GM21447 (cell line): Measurements from ENCODE around the gene CMPK1.

ENCODE experiments used
- ATAC-seq: cut with Tn5 transposase; IDR thresholded peaks from one replicate; pipeline ENCODE4 v1.9.1; 2021; ENCODE audit not compliant: unreplicated experiment

Gene CMPK1

DNA sequence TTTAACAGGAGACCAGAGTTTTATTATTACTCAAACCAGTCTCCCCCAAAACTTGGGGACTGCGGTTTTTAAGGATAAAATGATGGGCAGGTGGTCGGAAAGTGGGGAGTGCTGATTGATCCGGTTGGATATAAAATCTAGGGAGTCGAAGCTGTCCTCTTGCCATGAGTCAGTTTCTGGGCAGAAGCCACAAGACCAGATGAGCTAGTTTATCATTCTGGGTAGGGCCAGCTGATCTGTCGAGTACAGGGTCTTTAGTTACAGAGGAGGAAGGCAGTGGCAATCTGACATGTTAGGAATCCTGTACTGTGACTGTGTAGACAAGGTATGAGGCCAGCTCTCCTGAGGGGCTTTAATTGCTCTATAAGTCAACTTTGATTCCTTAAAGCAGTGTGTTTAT lies 59.6 kb downstream of the CMPK1 start:
- no peak for ATAC-seq

DNA sequence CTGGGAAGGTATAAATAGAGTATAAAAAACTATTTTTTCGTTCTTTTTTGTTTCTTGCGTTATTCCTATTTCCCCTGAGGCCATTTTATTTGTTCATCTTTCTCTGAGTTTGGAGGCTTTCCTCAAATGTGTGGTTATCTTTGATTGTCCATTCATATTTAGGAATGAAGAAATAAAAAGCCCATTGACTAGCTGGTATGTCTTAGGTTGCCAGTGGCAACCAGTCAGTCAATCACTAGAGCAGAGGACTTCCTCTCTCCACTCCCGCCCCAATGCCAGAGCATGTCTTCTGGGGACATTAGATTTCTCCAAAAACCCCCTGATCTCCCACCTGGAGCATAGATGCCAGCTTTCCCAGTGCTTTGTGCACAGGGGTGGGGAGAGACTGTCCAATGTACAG lies 61.8 kb downstream of the CMPK1 start:
- no peak for ATAC-seq

GRCh38 chr1:47396671-47397196 lies 63.1 kb downstream of the CMPK1 start:
- no peak for ATAC-seq

DNA sequence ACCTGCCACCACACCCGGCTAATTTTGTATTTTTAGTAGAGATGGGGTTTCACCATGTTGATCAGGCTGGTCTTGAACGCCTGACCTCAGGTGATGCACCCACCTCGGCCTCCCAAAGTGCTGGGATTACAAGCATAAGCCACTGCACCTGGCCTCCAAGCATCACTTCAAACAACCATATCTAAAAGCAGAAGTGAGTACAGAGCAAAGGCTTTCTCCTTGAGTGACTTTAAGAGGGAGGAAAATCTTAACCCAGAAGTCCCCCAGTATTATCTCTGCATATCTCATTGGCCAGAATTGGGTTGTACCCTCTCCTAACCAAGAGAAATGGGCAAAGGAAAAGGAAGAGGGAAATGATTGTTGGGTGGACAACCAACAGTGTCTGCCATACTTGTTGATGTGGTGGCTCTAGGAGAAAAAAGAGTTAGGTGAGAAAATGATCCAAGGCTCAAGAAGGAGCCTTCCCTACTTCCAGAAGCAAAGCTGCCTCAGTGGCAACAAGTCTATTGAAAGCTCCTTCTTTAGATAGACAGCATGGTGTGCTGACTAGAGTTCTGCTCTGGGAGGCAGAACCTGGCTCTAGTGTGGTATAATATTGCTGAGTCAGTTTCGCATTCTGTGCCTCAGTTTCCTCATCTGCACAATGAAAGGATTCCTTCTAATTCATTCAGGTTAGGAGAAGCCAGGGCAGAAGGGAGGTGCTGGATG lies 65.7 kb downstream of the CMPK1 start:
- ATAC-seq, result no peak

- no peak for ATAC-seq
Measured at GRCh38 chr1:47399846-47400155, 66.2 kb downstream of the CMPK1 start.

DNA sequence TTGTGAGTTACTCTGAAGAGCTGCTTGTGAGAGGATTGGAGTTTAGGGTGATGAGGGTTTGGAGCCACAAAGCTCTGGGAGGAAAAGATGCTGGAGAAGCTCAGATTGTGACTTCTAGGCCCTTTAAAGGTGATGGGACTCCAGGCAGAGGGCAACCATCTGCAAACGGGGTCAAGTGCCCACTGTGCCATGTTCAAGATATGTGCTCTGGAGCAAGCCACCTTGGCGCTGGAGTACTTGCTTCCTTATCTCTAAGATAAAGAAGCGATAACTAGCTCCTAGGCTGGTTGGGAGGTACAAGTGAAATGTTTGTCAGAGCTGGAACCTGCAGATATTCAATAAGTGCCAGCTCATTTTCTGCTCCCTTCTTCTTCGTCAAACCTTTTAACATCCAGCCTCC lies 68.2 kb downstream of the CMPK1 start:
- ATAC-seq, result no peak

DNA sequence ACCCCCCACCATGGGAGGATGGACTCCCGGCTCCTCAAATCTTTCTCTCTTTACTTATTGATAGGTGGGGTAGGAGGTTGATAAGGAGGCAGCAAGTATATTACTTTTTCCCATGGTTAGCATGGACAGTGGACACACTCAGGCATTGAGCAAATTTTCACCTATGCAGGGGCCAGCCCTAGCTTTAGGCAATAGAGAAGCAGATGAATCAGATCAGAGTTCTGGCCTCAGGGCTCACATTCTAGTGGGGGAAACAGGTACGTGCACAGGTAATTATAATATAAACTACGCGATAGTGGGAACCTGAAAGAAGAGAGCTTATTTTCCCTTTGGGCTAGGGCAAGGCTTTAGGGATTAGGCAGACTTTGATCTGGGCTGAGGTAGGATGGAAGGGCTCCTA lies 69.0 kb downstream of the CMPK1 start:
- no peak for ATAC-seq

GRCh38 chr1:47403321-47403910 lies 69.8 kb downstream of the CMPK1 start:
- no peak for ATAC-seq

GRCh38 chr1:47405697-47406096 lies 72.1 kb downstream of the CMPK1 start:
- no peak for ATAC-seq

DNA sequence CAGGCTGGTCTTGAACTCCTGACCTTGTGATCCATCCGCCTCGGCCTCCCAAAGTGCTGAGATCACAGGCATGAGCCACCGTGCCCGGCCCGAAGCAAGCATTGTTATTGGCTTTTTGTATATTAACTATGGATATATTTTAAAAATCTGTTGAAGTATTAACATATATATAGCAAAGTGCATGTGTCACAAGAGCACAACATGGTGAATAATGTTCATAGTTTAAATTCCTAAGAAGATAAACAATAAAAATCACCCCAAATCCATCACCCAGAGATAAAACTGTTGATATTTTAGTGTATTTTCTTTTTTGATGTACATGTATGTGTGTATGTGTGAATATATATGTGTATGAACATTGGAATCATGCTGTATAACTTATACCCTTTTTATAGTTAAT lies 73.4 kb downstream of the CMPK1 start:
- no peak for ATAC-seq

DNA sequence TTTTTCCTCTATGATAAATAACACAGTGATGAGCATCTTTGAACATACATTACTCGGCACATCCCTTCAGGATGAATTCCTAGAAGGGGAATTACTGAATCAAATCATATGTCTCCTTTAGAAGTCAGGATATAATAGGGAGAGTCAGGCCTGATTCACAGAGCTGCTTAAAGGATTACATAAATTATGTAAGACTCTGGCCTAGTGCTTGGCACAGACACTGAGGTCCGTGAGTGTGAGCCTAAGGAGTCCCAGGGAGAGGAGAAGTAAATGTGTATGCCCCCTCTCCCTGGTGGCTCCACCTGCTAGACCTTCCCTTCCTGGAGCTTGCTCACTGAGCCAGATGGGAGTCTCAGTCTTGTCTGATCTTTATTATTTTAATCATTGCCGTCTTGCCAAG lies 73.9 kb downstream of the CMPK1 start:
- no peak for ATAC-seq

DNA sequence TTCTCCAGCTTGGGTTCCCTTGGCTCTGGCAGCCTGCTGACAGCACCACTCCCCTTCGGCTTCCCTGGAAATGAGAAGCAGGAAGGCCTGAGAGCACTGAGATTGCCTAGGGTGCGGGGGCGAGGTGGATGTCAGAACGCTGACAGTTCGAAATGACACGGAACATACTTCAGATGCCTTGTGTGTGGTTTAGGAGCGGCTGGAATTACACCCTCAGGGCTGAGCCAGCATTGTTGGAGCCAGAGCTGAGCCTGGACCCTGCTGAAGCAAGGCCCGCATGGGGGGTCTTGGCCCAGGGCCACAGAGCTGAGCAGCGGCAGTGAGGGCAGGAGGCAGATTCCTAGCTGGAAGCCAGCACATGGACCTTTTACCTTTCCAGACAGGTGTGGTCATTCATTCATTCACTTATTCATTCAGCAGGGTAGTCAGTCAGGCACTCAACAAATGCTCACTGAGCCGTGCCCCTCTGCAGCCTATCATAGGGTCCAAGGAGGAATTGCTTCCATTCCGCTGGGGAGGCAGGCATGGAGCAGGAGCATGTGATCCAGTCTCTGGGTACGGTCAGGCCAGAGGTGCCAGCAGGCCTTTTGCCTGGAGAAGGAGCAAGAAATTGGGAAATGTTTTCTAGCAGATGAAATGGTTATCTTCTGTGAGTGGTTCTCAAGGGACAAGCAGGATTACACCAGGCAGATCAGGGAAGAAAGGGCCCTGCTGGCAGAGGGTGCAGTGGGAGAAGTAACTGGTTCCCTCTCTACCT lies 75.9 kb downstream of the CMPK1 start:
- ATAC-seq, result no peak

GRCh38 chr1:47410068-47410455 lies 76.5 kb downstream of the CMPK1 start:
- ATAC-seq, result no peak

- no peak for ATAC-seq
Measured at GRCh38 chr1:47411436-47411835, 77.8 kb downstream of the CMPK1 start.

DNA sequence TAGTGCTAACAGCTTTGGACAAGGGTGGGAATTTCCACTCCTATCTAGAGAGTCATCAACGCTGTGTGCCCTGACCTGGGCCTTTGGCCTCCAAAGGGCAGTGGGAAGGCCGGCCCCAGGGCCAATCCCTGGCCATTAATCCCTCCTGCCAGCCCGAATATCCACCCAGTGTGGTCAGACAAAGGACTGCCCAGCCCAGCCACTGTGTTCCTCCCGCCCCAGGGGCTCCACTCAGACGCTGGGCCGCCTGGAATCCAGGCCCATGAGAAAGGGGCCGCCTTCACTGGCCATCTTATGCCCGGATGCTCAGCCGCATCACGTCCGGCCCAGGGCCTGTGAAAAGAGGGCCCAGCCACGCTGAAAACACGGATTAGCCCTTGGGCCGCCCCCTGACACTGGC lies 78.8 kb downstream of the CMPK1 start:
- ATAC-seq, result no peak

GRCh38 chr1:47415728-47416318 lies 82.2 kb downstream of the CMPK1 start, which contains the start of gene FOXE3:
TSS of gene FOXE3 (plus strand) at chr1:47416285. CDS start at chr1:47416316, 31 bp downstream.
- ATAC-seq, result no peak

- no peak for ATAC-seq
Measured at GRCh38 chr1:47416319-47417169, 83.0 kb downstream of the CMPK1 start.

- no peak for ATAC-seq
Measured at GRCh38 chr1:47417170-47418044, 83.8 kb downstream of the CMPK1 start.

- no peak for ATAC-seq
Measured at GRCh38 chr1:47418122-47418521, 84.5 kb downstream of the CMPK1 start.
